NCI-H1436 (cell line): ENCODE measurements around the gene DNAJC17.
A peak's percentile ranks its signal among the peaks of the same experiment; 100 is the strongest.

ENCODE experiments used
- DNase-seq: peaks from one replicate; lab custom pipeline; 2025; lab: John Stamatoyannopoulos, UW

Gene DNAJC17

DNA sequence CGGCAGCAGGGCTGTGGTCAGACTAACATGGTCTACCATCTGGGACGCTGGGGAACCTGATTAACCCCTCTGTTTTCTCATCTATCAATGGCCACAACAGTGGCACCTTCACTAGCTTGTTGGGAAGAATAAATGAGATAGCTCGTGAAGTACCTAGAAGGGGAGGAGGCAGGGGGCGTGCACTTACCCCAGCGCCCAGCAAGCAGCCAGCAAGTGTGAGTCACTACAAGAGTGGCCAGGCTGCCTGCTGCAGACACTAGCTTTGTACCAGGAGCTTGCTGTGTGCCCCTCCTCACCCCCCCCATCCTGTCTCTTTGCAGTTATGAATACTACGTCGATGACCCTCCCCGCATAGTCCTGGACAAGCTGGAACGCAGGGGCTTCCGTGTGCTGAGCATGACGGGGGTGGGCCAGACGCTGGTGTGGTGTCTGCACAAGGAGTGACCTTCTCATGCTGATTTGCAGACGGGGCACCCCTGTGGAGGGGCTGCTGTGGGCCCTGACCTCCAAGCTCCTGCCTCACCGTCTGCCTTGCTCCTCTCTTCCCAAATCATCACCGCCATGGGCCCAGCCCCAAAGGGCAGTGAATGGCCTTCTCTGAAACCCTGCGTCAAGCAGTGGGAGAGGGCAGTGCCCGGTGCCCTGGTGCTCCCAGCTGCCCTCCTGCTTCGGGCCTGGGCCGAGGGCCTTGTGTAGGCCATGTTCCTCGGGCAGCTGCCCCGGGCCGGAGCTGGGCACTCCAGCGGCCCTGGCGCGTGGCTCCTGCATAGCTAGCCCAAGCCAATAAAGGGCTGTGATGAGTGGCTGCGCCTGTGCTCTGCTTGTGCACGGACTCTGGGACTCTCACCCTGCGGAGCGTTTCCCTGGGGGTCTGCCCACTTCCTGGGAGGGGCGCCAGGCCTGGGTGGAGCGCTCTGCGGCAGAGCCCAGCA, 40.1 kb downstream of the DNAJC17 start:
- no peak for DNase-seq

DNA sequence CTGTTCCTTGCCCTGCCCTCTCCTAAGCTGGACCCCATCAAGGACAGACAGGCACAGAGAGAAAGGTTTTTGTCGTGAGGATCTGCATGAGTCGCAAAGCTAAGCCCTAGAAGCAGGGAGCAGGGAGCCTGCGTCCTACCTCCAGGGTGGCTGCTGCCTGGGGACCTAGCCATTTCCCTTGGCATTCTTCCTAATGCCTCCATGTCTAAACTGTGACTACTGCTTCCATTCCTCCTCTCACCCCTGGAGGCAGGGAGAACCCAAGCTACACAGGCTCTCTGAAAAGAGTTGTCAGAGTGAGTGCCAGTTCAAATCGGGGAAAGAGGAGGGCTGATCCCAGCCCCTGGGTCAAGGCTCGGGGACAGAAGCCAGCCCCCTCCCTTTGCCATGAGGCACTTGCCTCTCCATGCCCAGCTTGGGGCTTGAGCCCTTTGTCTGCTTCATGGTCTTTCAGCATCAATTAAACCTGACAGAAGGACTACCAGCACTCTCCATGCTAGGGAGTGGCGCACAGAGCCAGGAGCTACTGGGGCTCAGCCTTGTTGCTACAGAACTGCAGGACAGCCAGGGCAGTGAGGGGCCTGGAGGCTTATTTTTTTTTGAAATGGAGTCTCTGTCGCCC, 41.0 kb downstream of the DNAJC17 start:
- no peak for DNase-seq

DNA sequence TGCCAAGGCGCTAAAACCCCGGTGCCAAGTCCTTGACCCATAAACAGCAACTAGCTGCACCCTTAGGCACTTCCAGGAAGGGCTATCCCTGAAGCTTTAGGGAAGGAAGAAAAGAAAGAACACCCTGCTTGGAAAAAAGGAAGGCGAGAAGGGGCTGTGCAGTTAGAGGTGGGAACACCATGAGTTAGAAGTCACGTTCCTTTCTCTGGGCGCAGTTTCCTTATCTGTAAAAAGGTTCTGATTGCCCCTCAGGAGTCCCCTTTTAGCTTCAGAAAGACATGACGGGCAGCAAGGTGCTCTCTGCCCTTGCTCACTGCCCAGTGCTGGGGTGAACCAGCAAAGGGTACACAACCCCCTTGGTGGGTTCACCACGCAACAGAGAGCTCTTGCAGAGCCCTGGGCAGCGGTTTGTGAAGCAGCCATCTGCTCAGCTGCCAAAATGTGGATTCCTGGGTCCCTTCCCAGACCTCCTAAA, 42.6 kb downstream of the DNAJC17 start:
- no peak for DNase-seq

- peak; percentile 46 for DNase-seq
Measured at GRCh38 chr15:40763801-40764628, 43.3 kb downstream of the DNAJC17 start, which contains the start of gene GCHFR. Gene GCHFR (plus strand): TSS chr15:40764068. CDS start chr15:40764181, 113 bp downstream.

DNA sequence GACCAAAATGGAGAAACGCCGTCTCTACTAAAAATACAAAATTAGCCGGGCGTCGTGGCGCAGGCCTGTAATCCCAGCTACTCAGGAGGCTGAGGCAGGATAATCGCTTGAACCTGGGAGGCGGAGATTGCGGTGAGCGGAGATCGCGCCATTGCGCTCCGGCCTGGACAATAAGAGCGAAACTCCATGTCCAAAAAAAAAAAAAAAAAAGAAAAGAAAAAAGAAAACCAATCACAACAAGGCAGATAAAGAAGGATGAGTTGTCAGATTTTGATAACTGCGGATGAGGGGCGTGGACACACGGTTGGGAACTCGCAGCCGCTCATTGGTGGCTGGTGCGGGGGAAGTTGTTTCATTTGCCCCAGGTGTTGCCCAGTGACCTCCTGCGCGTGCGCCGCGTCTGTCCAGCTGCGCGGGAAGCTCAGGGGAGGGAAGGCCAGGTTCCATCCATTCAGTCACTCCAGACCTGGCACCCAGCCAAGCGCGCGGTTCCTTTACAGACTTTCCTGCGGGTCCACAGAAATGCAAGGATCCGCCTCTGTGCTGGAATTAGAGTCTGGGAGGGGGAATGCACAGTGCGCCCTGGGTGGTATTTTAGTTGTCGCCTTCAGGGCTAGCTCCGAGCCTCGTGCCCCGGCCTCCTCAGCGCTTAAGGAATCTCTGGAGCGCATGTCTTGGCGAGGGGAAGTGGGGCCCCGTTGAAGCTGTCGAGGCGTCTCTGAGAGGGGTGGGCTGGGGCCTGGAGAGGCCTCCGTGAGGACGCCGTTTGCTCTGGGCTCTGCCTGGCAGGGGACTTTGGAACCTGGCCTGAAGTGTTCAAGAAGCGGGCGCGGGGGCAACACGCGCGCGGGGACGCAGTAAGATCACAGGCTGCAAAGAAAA, 44.1 kb downstream of the DNAJC17 start:
- DNase-seq = peak; percentile 71

DNA sequence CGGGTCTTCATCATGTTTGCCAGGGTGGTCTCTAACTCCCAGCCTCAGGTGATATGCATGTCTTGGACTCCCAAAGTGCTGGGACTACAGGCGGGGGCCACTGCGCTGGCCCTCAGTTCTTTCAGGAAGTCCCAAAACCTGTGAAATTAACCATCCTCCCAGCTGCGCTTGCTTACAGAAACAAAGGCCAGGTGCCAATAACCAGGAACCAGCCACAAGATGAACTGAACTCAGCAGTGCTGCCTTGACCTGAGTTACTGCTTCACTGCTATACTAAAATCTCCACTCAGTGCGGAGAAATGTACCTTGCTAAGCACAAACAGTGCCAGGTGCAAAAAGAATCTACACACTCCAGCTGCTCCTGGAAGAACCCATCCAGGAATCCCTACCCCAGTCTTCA, 47.3 kb downstream of the DNAJC17 start:
- DNase-seq = no peak

DNA sequence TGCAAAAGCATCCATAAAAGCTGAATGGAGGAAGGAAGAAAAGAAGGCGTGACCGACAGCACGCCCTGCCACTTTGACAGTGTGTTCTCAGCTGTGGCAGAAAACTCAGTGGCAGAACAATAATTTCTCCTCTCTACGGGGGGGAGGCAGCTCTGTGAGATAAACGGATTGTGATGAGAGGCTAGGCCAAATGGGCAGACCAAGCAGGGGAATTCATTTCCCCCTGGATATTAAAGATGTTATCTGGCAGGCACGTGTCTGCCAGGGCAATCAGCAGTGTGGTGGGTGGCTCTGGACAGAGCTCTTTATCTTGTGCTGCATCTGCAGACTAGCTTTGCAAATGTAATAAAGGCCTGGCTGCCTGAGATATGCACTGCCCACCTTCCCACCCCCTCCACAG, 50.3 kb downstream of the DNAJC17 start:
- no peak for DNase-seq

DNA sequence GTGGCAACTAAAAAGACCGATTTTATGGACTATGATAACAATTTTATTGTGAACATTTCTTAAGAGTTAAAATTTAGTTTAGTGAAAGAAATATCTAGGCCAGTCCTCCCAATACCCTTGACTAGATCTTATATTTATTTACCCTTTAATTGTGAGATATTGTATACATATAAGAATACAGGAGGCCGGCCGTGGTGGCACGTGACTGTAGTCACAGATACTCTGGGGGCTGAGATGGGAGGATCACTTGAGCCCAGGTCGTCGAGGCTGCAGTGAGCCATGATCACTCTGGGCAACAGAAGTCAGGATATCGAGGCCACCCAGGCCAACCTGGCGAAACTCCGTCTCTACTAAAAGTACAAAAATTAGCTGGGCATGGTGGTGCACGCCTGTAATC, 51.5 kb downstream of the DNAJC17 start:
- peak; percentile 33 for DNase-seq

- DNase-seq = peak; percentile 93
Measured at GRCh38 chr15:40754883-40755811, 52.1 kb downstream of the DNAJC17 start, which contains the start of gene RMDN3. Gene RMDN3 (minus strand): TSS chr15:40755254. CDS start chr15:40754783, 471 bp downstream.

GRCh38 chr15:40754574-40754882, 52.7 kb downstream of the DNAJC17 start:
- DNase-seq = no peak

GRCh38 chr15:40751745-40752144, 55.5 kb downstream of the DNAJC17 start:
- no peak for DNase-seq

DNA sequence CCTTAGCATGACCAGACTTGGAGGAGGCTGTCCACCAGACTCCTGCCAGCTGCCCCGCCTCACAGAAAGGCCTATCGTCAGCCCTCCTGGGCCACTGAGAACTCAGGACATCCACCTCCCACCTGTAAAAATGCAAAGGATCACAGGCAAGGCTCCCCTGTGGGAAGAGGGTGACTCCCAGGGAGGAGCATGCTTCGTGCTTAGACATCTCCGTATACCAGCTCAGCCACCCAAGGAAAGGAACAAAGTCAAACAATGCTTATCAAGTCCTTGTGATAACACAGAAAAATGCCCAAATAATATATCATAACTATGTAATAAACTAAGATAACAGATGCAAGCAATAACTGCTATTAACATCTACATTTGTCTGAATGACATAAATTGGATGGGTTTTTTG, 56.4 kb downstream of the DNAJC17 start:
- DNase-seq = no peak

DNA sequence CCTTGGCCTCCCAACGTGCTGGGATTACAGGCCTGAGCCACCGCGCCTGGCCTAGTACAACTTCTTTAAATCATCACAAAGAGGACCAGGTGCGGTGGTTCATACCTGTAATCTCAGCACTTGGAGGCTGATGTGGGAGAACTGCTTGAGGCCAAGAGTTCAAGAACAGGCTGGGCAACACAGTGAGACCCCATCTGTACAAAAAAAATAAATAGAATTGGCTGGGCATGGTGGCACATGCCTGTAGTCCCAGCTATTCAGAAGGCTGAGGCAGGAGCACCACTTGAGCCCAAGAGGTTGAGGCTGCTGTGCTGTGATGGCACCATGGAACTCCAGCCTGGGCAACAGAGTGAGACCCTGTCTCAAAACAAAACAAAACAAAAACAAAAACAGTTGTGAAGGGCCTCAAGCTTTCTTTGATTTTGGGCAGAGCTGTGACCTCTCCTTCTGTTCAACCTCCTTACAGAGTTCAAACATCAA, 58.1 kb downstream of the DNAJC17 start:
- DNase-seq = no peak

DNA sequence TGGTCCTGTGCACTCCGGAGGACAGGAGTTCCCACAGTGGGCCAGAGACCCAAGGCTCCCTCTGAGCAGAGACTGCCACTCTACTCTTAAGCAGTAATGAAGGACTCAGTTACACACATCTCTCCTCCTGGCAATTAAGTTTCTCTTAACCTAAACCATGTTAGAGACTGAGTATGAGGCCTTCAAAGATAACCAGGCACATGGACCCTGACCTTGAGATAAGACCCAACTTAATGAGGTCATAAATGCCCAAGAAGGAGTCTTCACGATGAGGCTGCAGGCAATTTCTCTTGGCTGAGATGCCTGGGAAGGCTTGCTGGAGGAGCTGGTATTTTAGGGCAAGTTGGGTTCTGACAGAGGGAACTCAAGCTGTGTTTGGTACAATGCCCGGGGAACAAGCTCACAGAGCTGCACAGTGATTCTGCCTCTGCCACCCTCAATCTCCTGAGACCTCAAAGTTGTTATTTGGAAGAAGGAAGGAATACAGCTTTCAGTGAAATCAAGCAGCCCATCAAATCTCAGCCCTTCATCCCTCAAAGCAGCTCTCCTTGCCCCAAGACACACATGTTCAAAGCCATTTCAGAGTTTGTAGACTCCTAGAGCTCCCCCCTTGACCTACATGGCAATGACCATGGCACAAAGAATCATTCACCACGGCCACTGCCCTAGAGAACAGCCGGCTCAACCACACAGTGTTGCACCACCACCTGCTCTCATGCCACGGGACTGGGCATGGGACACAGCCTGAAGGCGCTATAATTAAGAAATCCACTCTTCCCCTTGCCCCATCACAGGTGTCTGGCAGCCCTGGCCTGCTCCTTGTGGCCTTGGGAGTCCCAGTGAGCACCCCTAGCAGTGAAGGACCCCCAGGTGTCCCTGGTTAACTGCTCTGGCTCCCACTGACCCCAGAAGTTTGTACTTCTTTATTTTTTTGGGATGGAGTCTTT, 59.3 kb downstream of the DNAJC17 start:
- no peak for DNase-seq

GRCh38 chr15:40746916-40747418, 60.3 kb downstream of the DNAJC17 start:
- peak; percentile 18 for DNase-seq

DNA sequence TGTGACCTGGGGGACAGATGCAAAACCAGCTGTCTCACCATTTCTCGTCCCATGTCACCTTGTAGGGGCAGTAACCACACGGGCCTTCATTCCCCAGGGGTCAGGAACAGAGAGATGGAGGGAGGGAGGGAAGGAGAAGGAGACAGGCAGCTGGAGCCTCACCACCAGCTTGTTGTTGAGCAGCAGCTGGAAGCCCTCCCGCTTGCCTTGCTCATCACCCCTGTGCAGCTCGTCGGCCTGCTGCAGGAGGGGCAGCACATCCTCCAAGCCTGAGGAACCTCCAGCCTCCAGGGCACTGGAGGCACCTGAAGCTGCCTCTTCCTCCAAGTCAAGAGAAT, 62.5 kb downstream of the DNAJC17 start:
- no peak for DNase-seq

- no peak for DNase-seq
Measured at GRCh38 chr15:40743921-40744814, 63.1 kb downstream of the DNAJC17 start.

- no peak for DNase-seq
Measured at GRCh38 chr15:40743485-40743901, 63.8 kb downstream of the DNAJC17 start.
